Measurements from ENCODE around the gene ATG2B.

ATG2B gene

GRCh38 chr14:96231056-96231455, 132.1 kb downstream of the ATG2B start:
- Histone ChIP-seq H3K4me2 (ENCODE audit: low read depth, low read length, poor library complexity, severe bottlenecking) (no peak overlapping the region), H3K36me3 (ENCODE audit: insufficient read depth, low read length) (no peaks in the 10 kb centered on the region), H2AFZ (ENCODE audit: low read length) (no peak overlapping the region), H3K4me1 (ENCODE audit: insufficient read depth, low read length, poor library complexity, severe bottlenecking) (no peaks in the 10 kb centered on the region), H3K4me3 (ENCODE audit: low read length, poor library complexity, severe bottlenecking) (no peak overlapping the region), H4K20me1 (ENCODE audit: insufficient read depth, low read length, poor library complexity, severe bottlenecking) (no peaks in the 10 kb centered on the region), H3K9me2 (replicated peaks; ENCODE audit: low read depth, low read length) (no peaks in the 10 kb centered on the region), H3K79me2 (ENCODE audit: insufficient read depth, low read length) (no peaks in the 10 kb centered on the region), H3K27me3 (ENCODE audit: insufficient read depth, low read length, poor library complexity, severe bottlenecking) (no peaks in the 10 kb centered on the region), H3F3A (ENCODE audit: low read depth) (no peaks in the 10 kb centered on the region), H3K9me3 (ENCODE audit: insufficient read depth, low read depth, low read length) (no peaks in the 10 kb centered on the region; the same call in 1 of the 2 replicates), H3K9ac (ENCODE audit: low read depth, low read length, poor library complexity, severe bottlenecking) (no peak overlapping the region)
- no peak for TF ChIP-seq CTCF (conservative IDR thresholded peaks at IDR 0.05; ENCODE audit: low read length)
- TF ChIP-seq EZH2phosphoT487 (IDR thresholded peaks at IDR 0.05; ENCODE audit: borderline replicate concordance), result no peak

- H3K79me2 ChIP-seq (ENCODE audit: insufficient read depth, low read length), result no peaks in the 10 kb centered on the region
- H3K9me3 ChIP-seq (ENCODE audit: insufficient read depth, low read depth, low read length), result no peaks in the 10 kb centered on the region; the same call in 1 of the 2 replicates
- H3K9ac ChIP-seq (ENCODE audit: low read depth, low read length, poor library complexity, severe bottlenecking), result no peak overlapping the region
- H3K4me1 ChIP-seq (ENCODE audit: insufficient read depth, low read length, poor library complexity, severe bottlenecking), result no peaks in the 10 kb centered on the region
- no peak overlapping the region for H3K4me2 ChIP-seq (ENCODE audit: low read depth, low read length, poor library complexity, severe bottlenecking)
- no peaks in the 10 kb centered on the region for H3K27me3 ChIP-seq (ENCODE audit: insufficient read depth, low read length, poor library complexity, severe bottlenecking)
- no peak overlapping the region for H2AFZ ChIP-seq (ENCODE audit: low read length)
- no peaks in the 10 kb centered on the region for H3K36me3 ChIP-seq (ENCODE audit: insufficient read depth, low read length)
- H3K4me3 ChIP-seq (ENCODE audit: low read length, poor library complexity, severe bottlenecking), result no peak overlapping the region
- no peaks in the 10 kb centered on the region for H3F3A ChIP-seq (ENCODE audit: low read depth)
- H4K20me1 ChIP-seq (ENCODE audit: insufficient read depth, low read length, poor library complexity, severe bottlenecking), result no peaks in the 10 kb centered on the region
- no peak for TF ChIP-seq EZH2phosphoT487 (IDR thresholded peaks at IDR 0.05; ENCODE audit: borderline replicate concordance)
- no peak for TF ChIP-seq CTCF (conservative IDR thresholded peaks at IDR 0.05; ENCODE audit: low read length)
- H3K9me2 ChIP-seq (replicated peaks; ENCODE audit: low read depth, low read length), result no peaks in the 10 kb centered on the region
These were observed 133.8 kb downstream of the ATG2B start for GRCh38 chr14:96229315-96229714.

Measured in Loucy (cell line).